Keratinocyte (primary cell): ENCODE data around the gene CIB1. TPM values are rescaled to one million over a fixed set of nuclear protein-coding genes. Genes with fewer than 3 reads are reported as not detected.

ENCODE experiments used
- DNase-seq: peaks from one replicate; pipeline ENCODE4 v3.0.0-alpha.2; 2011; ENCODE audit warnings: low read depth, missing footprints, low spot score
- FAIRE-seq: peaks from 2 replicates; lab custom pipeline; 2011; peaks lifted over from hg19 to GRCh38; lab: Jason Lieb, UNC
- H2AFZ ChIP-seq: 2 replicates; pipeline ENCODE4 v1.6.0; 2012; ENCODE audit warnings: low read length, control low read depth, inconsistent platforms; ENCODE audit not compliant: control insufficient read depth
- H3K27ac ChIP-seq: 2 replicates; pipeline ENCODE4 v1.5.1; 2011; ENCODE audit warnings: low read length; ENCODE audit not compliant: control insufficient read depth, insufficient read depth
- H3K27me3 ChIP-seq: 3 replicates; pipeline ENCODE4 v1.6.0; 2011; ENCODE audit warnings: low read length; ENCODE audit not compliant: control insufficient read depth, insufficient read depth; ENCODE audit errors: extremely low read depth
- H3K36me3 ChIP-seq, 2 experiments: 2 replicates in 1 of 2; 3 replicates in 1 of 2; pipeline ENCODE4 v1.5.1; 2011; ENCODE audit warnings: low read length in 2 of 2, mild to moderate bottlenecking in 1 of 2; ENCODE audit not compliant: control insufficient read depth in 2 of 2, insufficient read depth in 2 of 2; ENCODE audit errors: extremely low read depth in 1 of 2
- H3K4me1 ChIP-seq: 3 replicates; pipeline ENCODE4 v1.5.1; 2011; ENCODE audit warnings: low read length; ENCODE audit not compliant: control insufficient read depth, insufficient read depth; ENCODE audit errors: extremely low read depth
- H3K4me2 ChIP-seq: 3 replicates; pipeline ENCODE4 v1.6.0; 2011; ENCODE audit warnings: low read depth, low read length; ENCODE audit not compliant: control insufficient read depth, insufficient read depth; ENCODE audit errors: extremely low read depth
- H3K4me3 ChIP-seq, 3 experiments: fragments of 200-600 bp in 1 of 3; sonication (generic) in 1 of 3; 2 replicates in 2 of 3; 3 replicates in 1 of 3; pipeline ENCODE4 v1.5.1; 2011 to 2016; ENCODE audit warnings: low read length in 3 of 3, mild to moderate bottlenecking in 3 of 3, control low read depth in 2 of 3, inconsistent platforms in 1 of 3, low read depth in 1 of 3, mixed read lengths in 1 of 3, mixed run types in 1 of 3, moderate library complexity in 1 of 3; ENCODE audit not compliant: control insufficient read depth in 2 of 3, insufficient read depth in 2 of 3; ENCODE audit errors: extremely low read depth in 1 of 3
- H3K79me2 ChIP-seq: 2 replicates; pipeline ENCODE4 v1.6.0; 2012; ENCODE audit warnings: low read length; ENCODE audit not compliant: control insufficient read depth, insufficient read depth
- H3K9ac ChIP-seq: 3 replicates; pipeline ENCODE4 v1.6.0; 2011; ENCODE audit warnings: low read length; ENCODE audit not compliant: control insufficient read depth, insufficient read depth; ENCODE audit errors: extremely low read depth
- H3K9me1 ChIP-seq: 3 replicates; pipeline ENCODE4 v1.6.0; 2011; ENCODE audit warnings: low read length; ENCODE audit not compliant: control insufficient read depth, insufficient read depth; ENCODE audit errors: extremely low read depth
- H3K9me3 ChIP-seq: 2 replicates; pipeline ENCODE4 v1.5.1; 2012; ENCODE audit warnings: low read depth, low read length; ENCODE audit not compliant: control insufficient read depth
- H4K20me1 ChIP-seq: 3 replicates; pipeline ENCODE4 v1.6.0; 2011; ENCODE audit warnings: low read length; ENCODE audit not compliant: control insufficient read depth, insufficient read depth; ENCODE audit errors: extremely low read depth
- CTCF ChIP-seq, 3 experiments: IDR thresholded peaks in 1 of 3; conservative IDR thresholded peaks in 1 of 3; optimal IDR thresholded peaks in 1 of 3; 2 replicates in 2 of 3; 3 replicates in 1 of 3; pipeline versions ENCODE3 to v1.5.1; 2011; ENCODE audit warnings: low read length in 3 of 3, mild to moderate bottlenecking in 3 of 3, moderate library complexity in 2 of 3, control low read depth in 1 of 3, inconsistent platforms in 1 of 3; ENCODE audit not compliant: insufficient read depth in 2 of 3; ENCODE audit errors: extremely low read depth in 1 of 3
- EZH2 ChIP-seq: IDR thresholded peaks from one replicate; pipeline ENCODE4 v1.6.1; 2012; ENCODE audit warnings: inconsistent platforms, mild to moderate bottlenecking, low read length, moderate library complexity
- dilution Hi-C: fragments of 300-500 bp; cut with MboI; formaldehyde crosslinking; loops from one replicate; pipeline ENCODE4 v1.7.0; 2020; ENCODE audit warnings: low sequenced_read_pairs; ENCODE audit not compliant: extremely low pct_ligation_motif_present
- polyA plus RNA-seq, 5 experiments: library from polyadenylated mRNA; depleted of rRNA in 3 of 5; stranded (reverse) in 3 of 5; stranded (forward) in 1 of 5; unstranded in 1 of 5; fragments of >200 nt; gene quantifications; 1 replicate in 1 of 5; 2 replicates in 3 of 5; 3 replicates in 1 of 5; pipeline versions ENCODE4 v1.2.1 to v1.2.3, GENCODE V29; 2011 to 2012; ENCODE audit warnings: missing spikeins in 2 of 5, low read depth in 1 of 5, low replicate concordance in 1 of 5

Gene CIB1
- polyA plus RNA-seq, 1 donor (not counting 4 experiments of a cell fraction or from before 2014, with no cell fraction given) = 70.9 TPM

- DNase-seq = no peak
- peak overlapping the region; percentile 89 for H3K4me2 ChIP-seq
- H3K9me3 ChIP-seq = no peaks in the 10 kb centered on the region
- H3K79me2 ChIP-seq = no peaks in the 10 kb centered on the region
- H3K27me3 ChIP-seq = no peaks in the 10 kb centered on the region
- FAIRE-seq = no peak
- H3K4me1 ChIP-seq = no peaks in the 10 kb centered on the region
- no peaks in the 10 kb centered on the region for H3K9me1 ChIP-seq
- peak overlapping the region in 1 of 3 experiments; percentile 68 for H3K4me3 ChIP-seq
- no peak overlapping the region for H3K9ac ChIP-seq
- no peaks in the 10 kb centered on the region for H3K36me3 ChIP-seq
- H3K27ac ChIP-seq = no peak overlapping the region
- dilution Hi-C loops = no loop called here
- no peaks in the 10 kb centered on the region for H4K20me1 ChIP-seq
- TF ChIP-seq CTCF (optimal IDR thresholded peaks at IDR 0.05 in 1 of 3, IDR thresholded peaks at IDR 0.05 in 1 of 3, conservative IDR thresholded peaks at IDR 0.05 in 1 of 3; ENCODE audit: extremely low read depth in 1 of 3, insufficient read depth in 2 of 3, low read length in 3 of 3) (no peak), EZH2 (no peak)
- no peak overlapping the region for H2AFZ ChIP-seq
Measured at GRCh38 chr15:90248789-90249202, 15.1 kb upstream of the CIB1 start.

GRCh38 chr15:90243943-90244639, 10.3 kb upstream of the CIB1 start:
- Histone ChIP-seq H3K79me2 (no peaks in the 10 kb centered on the region), H3K27ac (no peak overlapping the region), H4K20me1 (no peaks in the 10 kb centered on the region), H3K9me3 (no peaks in the 10 kb centered on the region), H3K9me1 (no peaks in the 10 kb centered on the region), H2AFZ (no peak overlapping the region), H3K9ac (no peak overlapping the region), H3K4me1 (no peaks in the 10 kb centered on the region), H3K27me3 (no peaks in the 10 kb centered on the region), H3K36me3 (peaks cover 0 to 1% of the 10 kb centered on the region in 2 experiments), H3K4me2 (no peak overlapping the region), H3K4me3 (no peak overlapping the region)
- dilution Hi-C loops = no loop called here
- DNase-seq (no peak), FAIRE-seq (no peak)
- no peak for TF ChIP-seq CTCF (optimal IDR thresholded peaks at IDR 0.05 in 1 of 3, IDR thresholded peaks at IDR 0.05 in 1 of 3, conservative IDR thresholded peaks at IDR 0.05 in 1 of 3; ENCODE audit: extremely low read depth in 1 of 3, insufficient read depth in 2 of 3, low read length in 3 of 3)
- TF ChIP-seq EZH2 = no peak
